ENCODE data around the gene SPTB. TPM values are rescaled to one million over a fixed set of nuclear protein-coding genes. Genes with fewer than 3 reads are reported as not detected.

SPTB gene
- total RNA-seq, 1 donor from 2014 or later, result 32.7 TPM

DNA sequence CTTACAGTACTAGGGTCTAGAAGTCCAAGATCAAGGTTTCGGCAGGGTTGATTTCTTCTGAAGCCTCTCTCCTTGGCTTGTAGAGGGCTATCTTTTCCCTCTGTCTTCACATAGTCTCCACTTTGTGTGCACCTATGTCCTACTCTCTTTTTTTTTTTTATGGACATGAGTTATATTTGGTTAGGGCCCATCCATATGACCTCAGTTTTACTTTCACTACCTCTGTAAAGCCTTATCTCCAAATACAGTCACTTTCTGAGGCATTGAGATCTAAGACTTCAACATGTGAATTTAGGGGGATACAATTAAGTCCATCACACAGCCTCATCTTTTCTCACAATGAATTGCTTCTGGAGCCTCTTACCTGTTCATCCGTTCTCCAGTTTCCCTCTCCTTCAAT lies 5.9 kb upstream of the SPTB start:
- no peak for DNase-seq

GRCh38 chr14:64880221-64881121 lies 764 bp upstream of the SPTB start:
- DNase-seq, result no peak

- DNase-seq, result no peak
Observed at GRCh38 chr14:64878837-64879634, 671 bp downstream of the SPTB start.

DNA sequence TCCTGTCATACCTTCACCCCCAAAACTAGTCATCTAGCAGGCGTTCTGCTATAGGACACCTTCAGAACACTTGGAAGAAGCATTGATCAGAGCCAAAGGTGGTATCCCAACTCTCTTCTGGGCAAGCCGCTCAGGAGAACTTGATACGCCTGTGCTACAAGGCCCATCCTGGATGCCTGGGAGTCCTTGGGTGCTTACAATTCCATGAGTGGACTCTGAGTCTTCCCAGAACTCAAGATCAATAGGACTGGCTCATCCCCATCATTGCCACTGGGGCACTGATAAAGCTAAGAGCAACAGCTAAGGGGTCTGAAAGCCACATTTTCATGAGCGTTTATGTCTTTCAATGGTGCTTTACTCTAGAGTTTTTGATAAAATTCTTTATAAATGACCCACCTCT lies 1.9 kb downstream of the SPTB start:
- no peak for DNase-seq

GRCh38 chr14:64875350-64875749 lies 4.4 kb downstream of the SPTB start:
- no peak for DNase-seq

GRCh38 chr14:64873506-64874219 lies 6.0 kb downstream of the SPTB start:
- no peak for DNase-seq

- no peak for DNase-seq
Observed at GRCh38 chr14:64871344-64871743, 8.4 kb downstream of the SPTB start.

DNA sequence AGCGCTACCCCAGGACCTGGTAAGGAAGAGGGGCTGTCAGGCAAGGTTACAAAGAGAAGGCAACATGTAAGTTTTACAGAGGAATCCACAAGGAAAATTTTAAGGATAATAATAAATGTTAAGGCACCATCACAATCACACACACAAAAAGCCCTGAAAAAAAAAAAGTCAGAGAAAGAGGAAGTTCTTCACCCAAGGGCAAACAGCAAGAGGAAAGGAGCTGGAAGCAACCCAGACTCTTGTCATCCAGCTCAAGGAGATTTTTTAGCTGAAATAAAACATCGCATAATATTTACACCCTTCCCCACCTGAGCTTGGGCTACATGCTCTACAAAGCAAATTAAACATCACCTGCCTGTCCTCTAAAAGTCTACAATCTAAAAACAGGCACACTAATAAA lies 9.5 kb downstream of the SPTB start:
- no peak for DNase-seq

GRCh38 chr14:64868841-64869240 lies 10.9 kb downstream of the SPTB start:
- no peak for DNase-seq

DNA sequence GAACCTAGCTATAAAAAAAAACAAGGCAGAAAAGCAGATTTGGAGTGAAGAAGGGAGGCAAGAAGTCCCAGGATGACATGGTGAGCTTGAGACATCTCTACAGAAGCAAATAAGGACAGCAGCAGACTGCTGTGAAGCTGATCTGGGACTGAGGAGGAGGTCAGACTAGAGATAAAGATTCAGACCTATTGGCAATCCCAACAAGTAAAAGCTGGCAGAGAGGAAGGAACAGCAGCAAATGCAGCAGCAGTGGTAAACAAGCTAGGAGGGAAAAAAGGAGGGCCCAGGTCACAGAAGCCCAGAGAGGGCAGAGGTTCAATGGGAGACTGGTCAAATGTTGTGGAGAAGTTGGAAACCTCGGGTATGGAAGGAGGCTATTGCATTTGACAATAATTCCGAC lies 11.3 kb downstream of the SPTB start:
- no peak for DNase-seq

GRCh38 chr14:64867182-64867581 lies 12.5 kb downstream of the SPTB start:
- DNase-seq, result no peak

DNA sequence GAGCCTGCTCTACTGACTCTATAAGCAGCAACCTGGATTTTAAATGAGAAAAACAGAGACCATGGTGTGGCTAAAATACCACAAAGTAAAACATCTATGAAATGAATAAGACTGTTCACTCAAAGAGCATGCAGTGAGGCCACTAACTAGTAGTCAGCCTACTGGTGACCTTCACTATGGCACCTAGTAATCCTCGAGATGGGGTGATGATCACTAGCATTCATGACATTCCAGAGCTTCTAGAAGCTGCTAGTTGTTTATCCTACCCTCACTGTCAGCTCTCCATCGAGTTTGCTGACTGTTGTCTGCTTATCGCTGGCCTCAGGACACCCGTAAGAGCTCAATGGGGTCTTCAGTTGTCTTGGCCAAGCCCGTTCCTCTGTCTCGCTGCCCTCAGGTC lies 13.7 kb downstream of the SPTB start:
- DNase-seq, result no peak

GRCh38 chr14:64865109-64865508 lies 14.6 kb downstream of the SPTB start:
- DNase-seq, result no peak

GRCh38 chr14:64864258-64864657 lies 15.4 kb downstream of the SPTB start:
- no peak for DNase-seq

GRCh38 chr14:64861916-64862315 lies 17.8 kb downstream of the SPTB start:
- no peak for DNase-seq

GRCh38 chr14:64860039-64860438 lies 19.7 kb downstream of the SPTB start:
- DNase-seq, result no peak

DNA sequence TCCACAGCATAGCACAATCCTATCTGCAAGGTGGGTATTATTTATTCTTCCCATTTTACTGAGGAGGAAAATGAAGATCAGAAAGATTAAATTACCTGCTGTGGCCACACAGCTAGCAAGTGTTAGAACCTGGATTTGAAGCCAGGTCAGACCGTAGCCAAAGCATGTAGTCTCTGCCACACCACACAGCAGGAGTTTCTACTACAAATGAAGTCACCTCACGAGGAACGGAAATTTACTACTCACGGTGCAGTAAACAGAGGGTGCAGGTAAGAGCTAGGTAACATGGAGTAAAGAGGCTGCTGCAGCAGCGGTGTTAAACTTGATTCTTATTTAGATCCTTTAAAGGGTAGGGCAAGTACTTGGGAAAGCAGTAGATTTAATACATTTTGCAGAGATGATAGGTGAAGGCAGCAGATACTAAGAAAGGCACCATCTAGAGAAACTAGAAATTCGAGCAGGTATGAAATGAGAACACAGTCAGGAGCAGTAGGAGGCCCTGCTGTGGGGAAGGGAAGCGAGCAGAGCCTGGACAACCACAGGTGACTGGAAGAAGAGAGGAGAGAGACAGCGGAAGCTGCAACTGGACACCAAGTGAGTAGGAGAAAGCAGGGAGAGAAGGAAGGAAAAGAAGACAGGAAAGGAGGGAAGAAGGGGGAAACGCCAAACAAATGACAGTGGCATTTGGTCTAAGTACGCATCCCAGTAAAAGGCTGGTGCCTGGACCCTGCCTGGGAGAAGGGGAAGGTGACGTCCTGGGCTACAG lies 21.5 kb downstream of the SPTB start:
- DNase-seq, result no peak

- no peak for DNase-seq
Observed at GRCh38 chr14:64856529-64857445, 22.9 kb downstream of the SPTB start.

GRCh38 chr14:64855721-64856528 lies 23.8 kb downstream of the SPTB start:
- DNase-seq, result no peak
